ENCODE measurements around the gene CSTF1.

Gene CSTF1

GRCh38 chr20:56383334-56383733 lies 9.1 kb upstream of the CSTF1 start:
- Histone ChIP-seq H2AFZ (ENCODE audit: low read length) (no peak overlapping the region), H3K27me3 (ENCODE audit: control insufficient read depth in 3 of 3, insufficient read depth in 3 of 3, low read depth in 1 of 3, low read length in 3 of 3) (no peaks in the 10 kb centered on the region), H2BK15ac (ENCODE audit: low read length) (no peak overlapping the region), H3K4me1 (ENCODE audit: control insufficient read depth in 2 of 2, insufficient read depth in 1 of 2, low read depth in 1 of 2, low read length in 2 of 2) (no peaks in the 10 kb centered on the region), H2AK5ac (ENCODE audit: low read depth, low read length) (no peak overlapping the region), H4K91ac (ENCODE audit: low read depth, low read length, poor library complexity) (no peak overlapping the region), H3K4me2 (ENCODE audit: insufficient read depth, low read length, poor library complexity, severe bottlenecking) (no peak overlapping the region), H3K79me1 (ENCODE audit: low read depth, low read length) (no peaks in the 10 kb centered on the region), H3K4ac (ENCODE audit: low read length) (no peak overlapping the region), H2BK12ac (ENCODE audit: low read length) (no peak overlapping the region), H3K23ac (ENCODE audit: low read depth, low read length, poor library complexity) (no peak overlapping the region), H3K9me3 (replicated peaks in 1 of 2; ENCODE audit: control insufficient read depth in 2 of 2, insufficient read depth in 1 of 2, low read depth in 1 of 2, low read length in 2 of 2) (no peaks in the 10 kb centered on the region), H3K27ac (replicated peaks; ENCODE audit: low read length) (no peak overlapping the region), H3K18ac (ENCODE audit: low read length) (no peak overlapping the region), H2BK120ac (ENCODE audit: low read depth, low read length) (no peak overlapping the region), H3K9ac (ENCODE audit: low read depth, low read length, poor library complexity) (no peak overlapping the region), H3K4me3 (ENCODE audit: low read length in 2 of 2) (no peak overlapping the region), H2BK5ac (ENCODE audit: low read length) (no peak overlapping the region), H4K8ac (ENCODE audit: low read depth, low read length) (no peak overlapping the region), H3K14ac (ENCODE audit: low read length) (no peak overlapping the region), H3K36me3 (replicated peaks in 1 of 2; ENCODE audit: control insufficient read depth in 2 of 2, insufficient read depth in 2 of 2, low read length in 2 of 2) (peaks cover 37 to 99% of the 10 kb centered on the region in 2 donors)
- no CpG with 5 or more reads among the region's 8 CpGs for WGBS, 2 donors (ENCODE audit: extremely low coverage in 2 of 2, insufficient read length in 2 of 2, insufficient replicate concordance in 1 of 2)
- no peak for DNase-seq (ENCODE audit: low spot score)

GRCh38 chr20:56385130-56385529 lies 7.3 kb upstream of the CSTF1 start:
- no peak overlapping the region for H2BK12ac ChIP-seq (ENCODE audit: low read length)
- no CpG with 5 or more reads among the region's 4 CpGs for WGBS, 2 donors (ENCODE audit: extremely low coverage in 2 of 2, insufficient read length in 2 of 2, insufficient replicate concordance in 1 of 2)
- H2BK15ac ChIP-seq (ENCODE audit: low read length): no peak overlapping the region
- H3K4ac ChIP-seq (ENCODE audit: low read length): no peak overlapping the region
- no peak overlapping the region for H2BK5ac ChIP-seq (ENCODE audit: low read length)
- H2BK120ac ChIP-seq (ENCODE audit: low read depth, low read length): no peak overlapping the region
- DNase-seq (ENCODE audit: low spot score): no peak
- H3K18ac ChIP-seq (ENCODE audit: low read length): no peak overlapping the region
- no peak overlapping the region for H3K23ac ChIP-seq (ENCODE audit: low read depth, low read length, poor library complexity)
- H3K4me1 ChIP-seq (ENCODE audit: control insufficient read depth in 2 of 2, insufficient read depth in 1 of 2, low read depth in 1 of 2, low read length in 2 of 2): no peaks in the 10 kb centered on the region
- H3K79me1 ChIP-seq (ENCODE audit: low read depth, low read length): peaks cover 6% of the 10 kb centered on the region
- H3K4me2 ChIP-seq (ENCODE audit: insufficient read depth, low read length, poor library complexity, severe bottlenecking): no peak overlapping the region
- no peak overlapping the region for H2AK5ac ChIP-seq (ENCODE audit: low read depth, low read length)
- H3K27me3 ChIP-seq (ENCODE audit: control insufficient read depth in 3 of 3, insufficient read depth in 3 of 3, low read depth in 1 of 3, low read length in 3 of 3): no peaks in the 10 kb centered on the region
- no peak overlapping the region for H4K91ac ChIP-seq (ENCODE audit: low read depth, low read length, poor library complexity)
- H4K8ac ChIP-seq (ENCODE audit: low read depth, low read length): no peak overlapping the region
- H3K14ac ChIP-seq (ENCODE audit: low read length): no peak overlapping the region
- H3K9me3 ChIP-seq (replicated peaks in 1 of 2; ENCODE audit: control insufficient read depth in 2 of 2, insufficient read depth in 1 of 2, low read depth in 1 of 2, low read length in 2 of 2): no peaks in the 10 kb centered on the region
- peaks cover 39 to 99% of the 10 kb centered on the region in 2 donors for H3K36me3 ChIP-seq (replicated peaks in 1 of 2; ENCODE audit: control insufficient read depth in 2 of 2, insufficient read depth in 2 of 2, low read length in 2 of 2)
- no peak overlapping the region for H3K4me3 ChIP-seq (ENCODE audit: low read length in 2 of 2)
- H3K9ac ChIP-seq (ENCODE audit: low read depth, low read length, poor library complexity): no peak overlapping the region
- no peak overlapping the region for H3K27ac ChIP-seq (replicated peaks; ENCODE audit: low read length)
- no peak overlapping the region for H2AFZ ChIP-seq (ENCODE audit: low read length)

- Histone ChIP-seq H3K14ac (ENCODE audit: low read length) (no peak overlapping the region), H3K18ac (ENCODE audit: low read length) (no peak overlapping the region), H4K91ac (ENCODE audit: low read depth, low read length, poor library complexity) (no peak overlapping the region), H2BK15ac (ENCODE audit: low read length) (no peak overlapping the region), H3K79me1 (ENCODE audit: low read depth, low read length) (peaks cover 6% of the 10 kb centered on the region), H2BK12ac (ENCODE audit: low read length) (no peak overlapping the region), H3K4me3 (ENCODE audit: low read length in 2 of 2) (no peak overlapping the region), H3K4ac (ENCODE audit: low read length) (no peak overlapping the region), H2AFZ (ENCODE audit: low read length) (no peak overlapping the region), H3K27me3 (ENCODE audit: control insufficient read depth in 3 of 3, insufficient read depth in 3 of 3, low read depth in 1 of 3, low read length in 3 of 3) (no peaks in the 10 kb centered on the region), H2BK120ac (ENCODE audit: low read depth, low read length) (no peak overlapping the region), H2BK5ac (ENCODE audit: low read length) (no peak overlapping the region), H2AK5ac (ENCODE audit: low read depth, low read length) (no peak overlapping the region), H3K4me1 (ENCODE audit: control insufficient read depth in 2 of 2, insufficient read depth in 1 of 2, low read depth in 1 of 2, low read length in 2 of 2) (peaks cover 3 to 6% of the 10 kb centered on the region in 2 donors), H3K9me3 (replicated peaks in 1 of 2; ENCODE audit: control insufficient read depth in 2 of 2, insufficient read depth in 1 of 2, low read depth in 1 of 2, low read length in 2 of 2) (no peaks in the 10 kb centered on the region), H3K4me2 (ENCODE audit: insufficient read depth, low read length, poor library complexity, severe bottlenecking) (no peak overlapping the region), H3K9ac (ENCODE audit: low read depth, low read length, poor library complexity) (no peak overlapping the region), H3K36me3 (replicated peaks in 1 of 2; ENCODE audit: control insufficient read depth in 2 of 2, insufficient read depth in 2 of 2, low read length in 2 of 2) (peaks cover 39 to 99% of the 10 kb centered on the region in 2 donors), H4K8ac (ENCODE audit: low read depth, low read length) (no peak overlapping the region), H3K27ac (replicated peaks; ENCODE audit: low read length) (no peak overlapping the region), H3K23ac (ENCODE audit: low read depth, low read length, poor library complexity) (no peak overlapping the region)
- no CpG with 5 or more reads among the region's 6 CpGs for WGBS, 2 donors (ENCODE audit: extremely low coverage in 2 of 2, insufficient read length in 2 of 2, insufficient replicate concordance in 1 of 2)
- no peak for DNase-seq (ENCODE audit: low spot score)
These were observed 6.2 kb upstream of the CSTF1 start for GRCh38 chr20:56386219-56386618.

GRCh38 chr20:56388882-56389281 lies 3.6 kb upstream of the CSTF1 start:
- Histone ChIP-seq H3K4me1 (ENCODE audit: control insufficient read depth in 2 of 2, insufficient read depth in 1 of 2, low read depth in 1 of 2, low read length in 2 of 2) (peaks cover 5 to 10% of the 10 kb centered on the region in 2 donors), H3K4me3 (ENCODE audit: low read length in 2 of 2) (no peak overlapping the region), H2AK5ac (ENCODE audit: low read depth, low read length) (no peak overlapping the region), H2BK15ac (ENCODE audit: low read length) (no peak overlapping the region), H2BK5ac (ENCODE audit: low read length) (no peak overlapping the region), H3K18ac (ENCODE audit: low read length) (no peak overlapping the region), H3K4ac (ENCODE audit: low read length) (no peak overlapping the region), H2AFZ (ENCODE audit: low read length) (no peak overlapping the region), H3K9me3 (replicated peaks in 1 of 2; ENCODE audit: control insufficient read depth in 2 of 2, insufficient read depth in 1 of 2, low read depth in 1 of 2, low read length in 2 of 2) (no peaks in the 10 kb centered on the region), H3K79me1 (ENCODE audit: low read depth, low read length) (peaks cover 9% of the 10 kb centered on the region), H3K14ac (ENCODE audit: low read length) (no peak overlapping the region), H3K36me3 (replicated peaks in 1 of 2; ENCODE audit: control insufficient read depth in 2 of 2, insufficient read depth in 2 of 2, low read length in 2 of 2) (peaks cover 29 to 75% of the 10 kb centered on the region in 2 donors), H3K4me2 (ENCODE audit: insufficient read depth, low read length, poor library complexity, severe bottlenecking) (no peak overlapping the region), H3K23ac (ENCODE audit: low read depth, low read length, poor library complexity) (no peak overlapping the region), H2BK12ac (ENCODE audit: low read length) (no peak overlapping the region), H2BK120ac (ENCODE audit: low read depth, low read length) (no peak overlapping the region), H4K8ac (ENCODE audit: low read depth, low read length) (no peak overlapping the region), H3K27me3 (ENCODE audit: control insufficient read depth in 3 of 3, insufficient read depth in 3 of 3, low read depth in 1 of 3, low read length in 3 of 3) (no peaks in the 10 kb centered on the region), H4K91ac (ENCODE audit: low read depth, low read length, poor library complexity) (no peak overlapping the region), H3K27ac (replicated peaks; ENCODE audit: low read length) (no peak overlapping the region), H3K9ac (ENCODE audit: low read depth, low read length, poor library complexity) (no peak overlapping the region)
- no peak for DNase-seq (ENCODE audit: low spot score)
- WGBS, 2 donors (ENCODE audit: extremely low coverage in 2 of 2, insufficient read length in 2 of 2, insufficient replicate concordance in 1 of 2): no CpG with 5 or more reads among the region's 4 CpGs

All from neuronal stem cell (in vitro differentiated cells).